HepG2 (cell line): ENCODE results near the gene REM2. TPM values are rescaled to one million over a fixed set of nuclear protein-coding genes. Genes with fewer than 3 reads are reported as not detected.

ENCODE experiments used
- ATAD3A ChIP-seq: sonication (generic); formaldehyde crosslinking; IDR thresholded peaks from 2 replicates; pipeline ENCODE4 v1.4.0; 2020; ENCODE audit warnings: missing genetic modification reagents
- CEBPB ChIP-seq: IDR thresholded peaks from 2 replicates; pipeline ENCODE4 v1.6.1; 2011; ENCODE audit warnings: low read depth, low read length, improper control_type of control experiment, borderline replicate concordance
- NFIB ChIP-seq: sonication (generic); formaldehyde crosslinking; IDR thresholded peaks from 2 replicates; pipeline ENCODE4 v1.9.0; 2021; ENCODE audit warnings: missing genetic modification reagents, mild to moderate bottlenecking, borderline replicate concordance
- SIX1 ChIP-seq: sonication (generic); formaldehyde crosslinking; IDR thresholded peaks from 2 replicates; pipeline ENCODE4 v1.4.0; 2020; ENCODE audit warnings: missing genetic modification reagents, borderline replicate concordance
- TBX3 ChIP-seq: fragments of 450-650 bp; IDR thresholded peaks from 2 replicates; pipeline ENCODE4 v1.6.1; 2017; ENCODE audit warnings: antibody characterized with exemption, mild to moderate bottlenecking, inconsistent platforms, borderline replicate concordance
- ZBTB20 ChIP-seq: sonication (generic); formaldehyde crosslinking; IDR thresholded peaks from 2 replicates; pipeline ENCODE4 v1.8.1; 2023; ENCODE audit warnings: missing genetic modification reagents, low read depth, mild to moderate bottlenecking, borderline replicate concordance
- ZFAT ChIP-seq: sonication (generic); formaldehyde crosslinking; conservative IDR thresholded peaks from 2 replicates; pipeline ENCODE4 v1.8.1; 2023; ENCODE audit warnings: missing genetic modification reagents, inconsistent platforms
- ZFP41 ChIP-seq: sonication (generic); formaldehyde crosslinking; IDR thresholded peaks from 2 replicates; pipeline ENCODE4 v1.4.0; 2020; ENCODE audit warnings: mild to moderate bottlenecking, missing genetic modification reagents, borderline replicate concordance
- ZKSCAN8 ChIP-seq: IDR thresholded peaks from 2 replicates; pipeline ENCODE4 v1.6.1; 2016; ENCODE audit warnings: borderline replicate concordance, missing genetic modification reagents, missing compliant biosample characterization
- ZNF296 ChIP-seq: sonication (generic); formaldehyde crosslinking; conservative IDR thresholded peaks from 2 replicates; pipeline ENCODE4 v1.5.0; 2020; ENCODE audit warnings: mild to moderate bottlenecking, missing genetic modification reagents
- ZNF3 ChIP-seq: IDR thresholded peaks from 2 replicates; pipeline ENCODE4 v1.7.0; 2017; ENCODE audit warnings: inconsistent platforms
- ZNF354B ChIP-seq: sonication (generic); formaldehyde crosslinking; IDR thresholded peaks from 2 replicates; pipeline ENCODE4 v1.8.0; 2022; ENCODE audit warnings: mild to moderate bottlenecking, missing genetic modification reagents
- ZNF614 ChIP-seq: IDR thresholded peaks from 2 replicates; pipeline ENCODE4 v1.6.1; 2018; ENCODE audit warnings: missing biosample characterization, missing genetic modification reagents, inconsistent platforms, borderline replicate concordance
- ZNF644 ChIP-seq: IDR thresholded peaks from 2 replicates; pipeline ENCODE4 v1.6.1; 2016; ENCODE audit warnings: low read depth
- polyA plus RNA-seq, 8 experiments: library from polyadenylated mRNA; depleted of rRNA in 3 of 8; stranded (reverse) in 7 of 8; unstranded in 1 of 8; fragments of >200 nt; fragmentation: Illumina TruSeq in 4 of 8; extraction: Trizol in 4 of 8; gene quantifications; 2 replicates each; pipeline versions ENCODE4 v1.2.1 to v1.2.3, GENCODE V29; 2011 to 2016; ENCODE audit warnings: low read depth in 4 of 8, missing spikeins in 1 of 8, mixed read lengths in 1 of 8; ENCODE audit not compliant: insufficient read depth in 1 of 8
- total RNA-seq, 5 experiments: library from RNA; depleted of rRNA; stranded (reverse); fragments of >200 nt; fragmentation: Illumina TruSeq; extraction: Trizol; gene quantifications; 2 replicates each; pipeline ENCODE4 v1.2.3, GENCODE V29; 2016; ENCODE audit warnings: low read depth in 1 of 5
- TF ChIP-seq, protein P1 (sequence below): sonication (generic); formaldehyde crosslinking; IDR thresholded peaks from 2 replicates; pipeline ENCODE4 v1.4.0; 2020; ENCODE audit warnings: mild to moderate bottlenecking, missing genetic modification reagents
- TF ChIP-seq, protein P2 (sequence below): sonication (generic); formaldehyde crosslinking; IDR thresholded peaks from 2 replicates; pipeline ENCODE4 v1.5.1; 2020; ENCODE audit warnings: mild to moderate bottlenecking, missing genetic modification reagents, moderate library complexity
- TF ChIP-seq, protein P3 (sequence below): sonication (generic); formaldehyde crosslinking; IDR thresholded peaks from 2 replicates; pipeline ENCODE4 v1.4.0; 2020; ENCODE audit warnings: mild to moderate bottlenecking, missing genetic modification reagents, borderline replicate concordance
- TF ChIP-seq, protein P4 (sequence below): conservative IDR thresholded peaks from 2 replicates; pipeline ENCODE4 v1.6.1; 2018; ENCODE audit warnings: missing genetic modification reagents

Gene REM2
- total and polyA plus RNA-seq, 2 of the 13 experiments (the other 11 are each of a cell fraction or from before 2014, with no cell fraction given) = 0.20 TPM; not detected in 1

DNA sequence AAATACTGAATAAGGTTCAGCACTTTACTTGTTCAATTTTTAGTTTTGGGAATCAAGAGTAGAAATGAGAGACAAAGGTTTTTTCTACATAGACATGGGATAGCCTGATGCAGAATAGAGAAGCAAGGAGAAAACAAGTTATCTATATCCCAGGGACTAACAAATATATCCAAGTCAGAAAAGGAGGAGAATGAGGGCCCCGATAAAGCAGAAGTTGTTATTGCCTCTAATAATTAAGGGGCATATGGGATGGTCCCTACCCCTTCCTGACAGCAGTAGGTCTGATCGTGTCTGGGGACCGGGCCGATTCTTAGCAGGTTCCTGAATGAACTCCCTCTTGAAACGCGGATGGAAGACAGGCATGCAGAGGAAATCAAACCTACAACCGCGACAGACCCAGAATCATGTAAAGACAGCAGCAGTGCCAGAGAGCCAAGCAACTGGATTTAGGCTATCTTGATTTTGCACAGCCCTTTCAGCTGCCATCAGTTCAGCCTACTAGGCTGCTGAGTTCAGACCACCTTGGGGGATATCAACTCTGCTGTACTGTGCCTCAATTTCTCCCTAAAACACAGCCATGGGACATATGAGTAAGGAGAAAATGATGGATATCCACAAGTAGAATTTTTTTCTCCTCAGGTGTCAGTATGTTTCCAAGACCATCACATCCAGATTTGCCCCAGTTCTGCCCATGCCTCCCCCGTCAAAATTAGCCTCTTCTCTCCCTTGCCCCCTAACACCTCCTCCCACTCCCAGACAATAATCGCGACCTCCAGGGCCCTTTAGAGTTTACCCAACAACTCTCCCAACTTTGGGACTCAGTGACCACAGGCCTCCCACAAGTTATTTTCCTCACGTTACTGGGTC, 45.4 kb downstream of the REM2 start (continued):
- TF ChIP-seq ZNF3 (peak; percentile 73; the same call in 1 of the 2 replicates), CEBPB (no peak), TBX3 (no peak), ZNF354B (peak; percentile 73; the same call in 1 of the 2 replicates), ZKSCAN8 (CRISPR knock-in tag) (no peak), ZNF296 (CRISPR knock-in tag) (no peak), ZNF614 (CRISPR knock-in tag) (0 out of 2 replicates have a peak, but pooled peaks have one; percentile 26), ZNF644 (no peak), ZFAT (CRISPR knock-in tag) (no peak), SIX1 (CRISPR knock-in tag) (peak; percentile 37; the same call in 1 of the 2 replicates), ZBTB20 (no peak), ATAD3A (CRISPR knock-in tag) (no peak), ZFP41 (CRISPR knock-in tag) (0 out of 2 replicates have a peak, but pooled peaks have one; percentile 14), NFIB (CRISPR knock-in tag) (no peak)
- TF ChIP-seq, protein P1, sequence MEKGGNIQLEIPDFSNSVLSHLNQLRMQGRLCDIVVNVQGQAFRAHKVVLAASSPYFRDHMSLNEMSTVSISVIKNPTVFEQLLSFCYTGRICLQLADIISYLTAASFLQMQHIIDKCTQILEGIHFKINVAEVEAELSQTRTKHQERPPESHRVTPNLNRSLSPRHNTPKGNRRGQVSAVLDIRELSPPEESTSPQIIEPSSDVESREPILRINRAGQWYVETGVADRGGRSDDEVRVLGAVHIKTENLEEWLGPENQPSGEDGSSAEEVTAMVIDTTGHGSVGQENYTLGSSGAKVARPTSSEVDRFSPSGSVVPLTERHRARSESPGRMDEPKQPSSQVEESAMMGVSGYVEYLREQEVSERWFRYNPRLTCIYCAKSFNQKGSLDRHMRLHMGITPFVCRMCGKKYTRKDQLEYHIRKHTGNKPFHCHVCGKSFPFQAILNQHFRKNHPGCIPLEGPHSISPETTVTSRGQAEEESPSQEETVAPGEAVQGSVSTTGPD (CRISPR knock-in tag) = 0 out of 2 replicates have a peak, but pooled peaks have one; percentile 26
- TF ChIP-seq, protein P2, sequence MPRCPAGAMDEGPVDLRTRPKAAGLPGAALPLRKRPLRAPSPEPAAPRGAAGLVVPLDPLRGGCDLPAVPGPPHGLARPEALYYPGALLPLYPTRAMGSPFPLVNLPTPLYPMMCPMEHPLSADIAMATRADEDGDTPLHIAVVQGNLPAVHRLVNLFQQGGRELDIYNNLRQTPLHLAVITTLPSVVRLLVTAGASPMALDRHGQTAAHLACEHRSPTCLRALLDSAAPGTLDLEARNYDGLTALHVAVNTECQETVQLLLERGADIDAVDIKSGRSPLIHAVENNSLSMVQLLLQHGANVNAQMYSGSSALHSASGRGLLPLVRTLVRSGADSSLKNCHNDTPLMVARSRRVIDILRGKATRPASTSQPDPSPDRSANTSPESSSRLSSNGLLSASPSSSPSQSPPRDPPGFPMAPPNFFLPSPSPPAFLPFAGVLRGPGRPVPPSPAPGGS (CRISPR knock-in tag) = no peak
- TF ChIP-seq, protein P3, sequence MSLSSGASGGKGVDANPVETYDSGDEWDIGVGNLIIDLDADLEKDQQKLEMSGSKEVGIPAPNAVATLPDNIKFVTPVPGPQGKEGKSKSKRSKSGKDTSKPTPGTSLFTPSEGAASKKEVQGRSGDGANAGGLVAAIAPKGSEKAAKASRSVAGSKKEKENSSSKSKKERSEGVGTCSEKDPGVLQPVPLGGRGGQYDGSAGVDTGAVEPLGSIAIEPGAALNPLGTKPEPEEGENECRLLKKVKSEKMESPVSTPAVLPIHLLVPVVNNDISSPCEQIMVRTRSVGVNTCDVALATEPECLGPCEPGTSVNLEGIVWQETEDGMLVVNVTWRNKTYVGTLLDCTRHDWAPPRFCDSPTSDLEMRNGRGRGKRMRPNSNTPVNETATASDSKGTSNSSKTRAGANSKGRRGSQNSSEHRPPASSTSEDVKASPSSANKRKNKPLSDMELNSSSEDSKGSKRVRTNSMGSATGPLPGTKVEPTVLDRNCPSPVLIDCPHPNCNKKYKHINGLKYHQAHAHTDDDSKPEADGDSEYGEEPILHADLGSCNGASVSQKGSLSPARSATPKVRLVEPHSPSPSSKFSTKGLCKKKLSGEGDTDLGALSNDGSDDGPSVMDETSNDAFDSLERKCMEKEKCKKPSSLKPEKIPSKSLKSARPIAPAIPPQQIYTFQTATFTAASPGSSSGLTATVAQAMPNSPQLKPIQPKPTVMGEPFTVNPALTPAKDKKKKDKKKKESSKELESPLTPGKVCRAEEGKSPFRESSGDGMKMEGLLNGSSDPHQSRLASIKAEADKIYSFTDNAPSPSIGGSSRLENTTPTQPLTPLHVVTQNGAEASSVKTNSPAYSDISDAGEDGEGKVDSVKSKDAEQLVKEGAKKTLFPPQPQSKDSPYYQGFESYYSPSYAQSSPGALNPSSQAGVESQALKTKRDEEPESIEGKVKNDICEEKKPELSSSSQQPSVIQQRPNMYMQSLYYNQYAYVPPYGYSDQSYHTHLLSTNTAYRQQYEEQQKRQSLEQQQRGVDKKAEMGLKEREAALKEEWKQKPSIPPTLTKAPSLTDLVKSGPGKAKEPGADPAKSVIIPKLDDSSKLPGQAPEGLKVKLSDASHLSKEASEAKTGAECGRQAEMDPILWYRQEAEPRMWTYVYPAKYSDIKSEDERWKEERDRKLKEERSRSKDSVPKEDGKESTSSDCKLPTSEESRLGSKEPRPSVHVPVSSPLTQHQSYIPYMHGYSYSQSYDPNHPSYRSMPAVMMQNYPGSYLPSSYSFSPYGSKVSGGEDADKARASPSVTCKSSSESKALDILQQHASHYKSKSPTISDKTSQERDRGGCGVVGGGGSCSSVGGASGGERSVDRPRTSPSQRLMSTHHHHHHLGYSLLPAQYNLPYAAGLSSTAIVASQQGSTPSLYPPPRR (CRISPR knock-in tag) = no peak
- TF ChIP-seq, protein P4, sequence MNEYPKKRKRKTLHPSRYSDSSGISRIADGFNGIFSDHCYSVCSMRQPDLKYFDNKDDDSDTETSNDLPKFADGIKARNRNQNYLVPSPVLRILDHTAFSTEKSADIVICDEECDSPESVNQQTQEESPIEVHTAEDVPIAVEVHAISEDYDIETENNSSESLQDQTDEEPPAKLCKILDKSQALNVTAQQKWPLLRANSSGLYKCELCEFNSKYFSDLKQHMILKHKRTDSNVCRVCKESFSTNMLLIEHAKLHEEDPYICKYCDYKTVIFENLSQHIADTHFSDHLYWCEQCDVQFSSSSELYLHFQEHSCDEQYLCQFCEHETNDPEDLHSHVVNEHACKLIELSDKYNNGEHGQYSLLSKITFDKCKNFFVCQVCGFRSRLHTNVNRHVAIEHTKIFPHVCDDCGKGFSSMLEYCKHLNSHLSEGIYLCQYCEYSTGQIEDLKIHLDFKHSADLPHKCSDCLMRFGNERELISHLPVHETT (CRISPR knock-in tag) = 0 out of 2 replicates have a peak, but pooled peaks have one; percentile 24
